ENCODE results near the gene HDAC4.

- TF ChIP-seq, protein P1, sequence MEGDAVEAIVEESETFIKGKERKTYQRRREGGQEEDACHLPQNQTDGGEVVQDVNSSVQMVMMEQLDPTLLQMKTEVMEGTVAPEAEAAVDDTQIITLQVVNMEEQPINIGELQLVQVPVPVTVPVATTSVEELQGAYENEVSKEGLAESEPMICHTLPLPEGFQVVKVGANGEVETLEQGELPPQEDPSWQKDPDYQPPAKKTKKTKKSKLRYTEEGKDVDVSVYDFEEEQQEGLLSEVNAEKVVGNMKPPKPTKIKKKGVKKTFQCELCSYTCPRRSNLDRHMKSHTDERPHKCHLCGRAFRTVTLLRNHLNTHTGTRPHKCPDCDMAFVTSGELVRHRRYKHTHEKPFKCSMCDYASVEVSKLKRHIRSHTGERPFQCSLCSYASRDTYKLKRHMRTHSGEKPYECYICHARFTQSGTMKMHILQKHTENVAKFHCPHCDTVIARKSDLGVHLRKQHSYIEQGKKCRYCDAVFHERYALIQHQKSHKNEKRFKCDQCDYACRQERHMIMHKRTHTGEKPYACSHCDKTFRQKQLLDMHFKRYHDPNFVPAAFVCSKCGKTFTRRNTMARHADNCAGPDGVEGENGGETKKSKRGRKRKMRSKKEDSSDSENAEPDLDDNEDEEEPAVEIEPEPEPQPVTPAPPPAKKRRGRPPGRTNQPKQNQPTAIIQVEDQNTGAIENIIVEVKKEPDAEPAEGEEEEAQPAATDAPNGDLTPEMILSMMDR (conservative IDR thresholded peaks at IDR 0.05; ENCODE audit: low read length), result no peak
- no peak for TF ChIP-seq EZH2phosphoT487 (IDR thresholded peaks at IDR 0.05; ENCODE audit: borderline replicate concordance)
These were observed 354.0 kb downstream of the HDAC4 start for GRCh38 chr2:239046822-239047221.

Data from Loucy (cell line).